ENCODE measurements around the gene RNF180. TPM values are rescaled to one million over a fixed set of nuclear protein-coding genes. Genes with fewer than 3 reads are reported as not detected.

RNF180 gene
- total and polyA plus RNA-seq, 10 of the 15 experiments (the other 5 are each of a cell fraction or from before 2014, with no cell fraction given): 0.16 to 1.2 (median 0.73) TPM

GRCh38 chr5:64397552-64397951 is 231.9 kb downstream of the RNF180 start:
- 0% methylated on average over 1 of the region's 1 CpG for WGBS (ENCODE audit: insufficient coverage, insufficient replicate concordance, low lambda C conversion rate, missing lambda C conversion rate)
- ChIA-PET SMC1A (ENCODE audit: uncharacterized antibody, unreplicated experiment) (no interaction called here), RAD21 (ENCODE audit: unreplicated experiment) (no interaction called here), POLR2A (no interaction called here), CTCF (no interaction called here)
- Histone ChIP-seq H4K20me1 (ENCODE audit: control insufficient read depth, insufficient read depth) (no peaks in the 10 kb centered on the region), H3K9me3 (replicated peaks; ENCODE audit: control insufficient read depth, insufficient read depth, low read length) (no peaks in the 10 kb centered on the region), H3K79me2 (ENCODE audit: control insufficient read depth, insufficient read depth, low read length) (no peaks in the 10 kb centered on the region), H3K36me3 (ENCODE audit: control insufficient read depth in 2 of 2, insufficient read depth in 2 of 2, low read length in 1 of 2) (no peaks in the 10 kb centered on the region), H3K9ac (ENCODE audit: control insufficient read depth, insufficient read depth, low read length) (no peak overlapping the region), H3K4me3 (no peak overlapping the region), H3K4me2 (ENCODE audit: control insufficient read depth, insufficient read depth) (no peak overlapping the region), H3K27me3 (replicated peaks in 1 of 2; ENCODE audit: control insufficient read depth in 2 of 2, insufficient read depth in 2 of 2, low read length in 1 of 2) (no peaks in the 10 kb centered on the region), H2AFZ (ENCODE audit: control insufficient read depth, low read depth, low read length) (no peak overlapping the region), H3K27ac (ENCODE audit: control insufficient read depth, insufficient read depth) (no peak overlapping the region), H3K4me1 (ENCODE audit: control insufficient read depth, insufficient read depth, low read length) (no peaks in the 10 kb centered on the region)
- no TSS peak for BruUV-seq (replicated peaks)
- no peak for DNase-seq (ENCODE audit: low read depth, low spot score)
- ATAC-seq: no peak
- intact Hi-C loops (cut with micrococcal nuclease; ENCODE audit: unreplicated experiment): no loop called here
- in situ Hi-C loops (cut with MboI): no loop called here
- no peak for FAIRE-seq
- TF ChIP-seq IRF4 (IDR thresholded peaks at IDR 0.05; ENCODE audit: low read depth, low read length) (no peak), E2F8 (IDR thresholded peaks at IDR 0.05; ENCODE audit: low read depth, partially characterized antibody) (no peak), HSF1 (IDR thresholded peaks at IDR 0.05; ENCODE audit: low read depth, low read length) (no peak), NBN (IDR thresholded peaks at IDR 0.05) (no peak), SIN3A (IDR thresholded peaks at IDR 0.05; ENCODE audit: low read depth, low read length) (no peak), GABPA (IDR thresholded peaks at IDR 0.05; ENCODE audit: low read depth) (no peak), MTA3 (IDR thresholded peaks at IDR 0.05; ENCODE audit: borderline replicate concordance, low read length) (no peak), SMC3 (IDR thresholded peaks at IDR 0.05; ENCODE audit: borderline replicate concordance, low read length) (no peak), JUNB (IDR thresholded peaks at IDR 0.05) (no peak), HDGF (IDR thresholded peaks at IDR 0.05) (no peak), EZH2 (IDR thresholded peaks at IDR 0.05; ENCODE audit: borderline replicate concordance, control insufficient read depth, low read depth, low read length) (no peak), MYB (IDR thresholded peaks at IDR 0.05; ENCODE audit: borderline replicate concordance, low read depth, low read length) (no peak), CUX1 (IDR thresholded peaks at IDR 0.05; ENCODE audit: insufficient replicate concordance, low read depth, low read length) (no peak), NFYA (IDR thresholded peaks at IDR 0.05; ENCODE audit: borderline replicate concordance, low read depth, low read length) (no peak)
- TF ChIP-seq, protein P1, sequence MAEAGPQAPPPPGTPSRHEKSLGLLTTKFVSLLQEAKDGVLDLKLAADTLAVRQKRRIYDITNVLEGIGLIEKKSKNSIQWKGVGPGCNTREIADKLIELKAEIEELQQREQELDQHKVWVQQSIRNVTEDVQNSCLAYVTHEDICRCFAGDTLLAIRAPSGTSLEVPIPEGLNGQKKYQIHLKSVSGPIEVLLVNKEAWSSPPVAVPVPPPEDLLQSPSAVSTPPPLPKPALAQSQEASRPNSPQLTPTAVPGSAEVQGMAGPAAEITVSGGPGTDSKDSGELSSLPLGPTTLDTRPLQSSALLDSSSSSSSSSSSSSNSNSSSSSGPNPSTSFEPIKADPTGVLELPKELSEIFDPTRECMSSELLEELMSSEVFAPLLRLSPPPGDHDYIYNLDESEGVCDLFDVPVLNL (IDR thresholded peaks at IDR 0.05; ENCODE audit: low read depth, low read length): no peak
